Retina (tissue), 1 donor: Measurements from ENCODE around the gene GIPC1.

Source experiments
- DNase-seq: peaks from one replicate; pipeline ENCODE4 v3.0.0-alpha.2; 2016

The GIPC1 gene

GRCh38 chr19:14494411-14494810, 1.5 kb downstream of the GIPC1 start:
- DNase-seq = no peak

DNA sequence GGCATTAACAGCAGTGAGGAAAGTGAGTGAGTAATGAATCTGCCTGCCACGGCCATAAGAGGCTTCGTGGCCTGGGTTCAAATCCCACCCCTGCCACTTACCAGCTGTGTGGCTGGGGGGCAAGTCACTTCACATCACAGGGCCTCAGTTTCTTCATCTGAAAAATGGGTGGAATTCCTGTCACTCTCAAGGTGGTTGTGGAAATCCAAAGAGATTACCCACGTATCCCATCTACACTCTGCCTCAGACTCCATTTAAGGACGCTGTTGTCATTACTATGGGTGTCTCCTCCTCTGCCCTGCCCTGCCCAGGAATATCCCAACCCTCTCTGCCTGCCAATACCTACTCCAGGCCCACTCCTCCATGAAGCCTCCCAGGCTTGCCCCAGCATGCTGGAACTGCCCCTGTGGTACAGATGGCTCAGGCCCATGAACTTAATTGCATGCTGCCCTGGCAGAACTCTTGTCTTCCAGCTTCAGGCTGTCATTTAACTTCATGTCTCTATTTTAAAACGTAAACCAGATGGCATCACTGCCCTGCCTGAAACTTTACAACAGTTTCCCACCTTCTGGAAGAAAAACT, 3.1 kb downstream of the GIPC1 start:
- DNase-seq = no peak

- DNase-seq = no peak
Measured at GRCh38 chr19:14487370-14488125, 8.4 kb downstream of the GIPC1 start.

GRCh38 chr19:14482172-14482941, 13.6 kb downstream of the GIPC1 start:
- no peak for DNase-seq

DNA sequence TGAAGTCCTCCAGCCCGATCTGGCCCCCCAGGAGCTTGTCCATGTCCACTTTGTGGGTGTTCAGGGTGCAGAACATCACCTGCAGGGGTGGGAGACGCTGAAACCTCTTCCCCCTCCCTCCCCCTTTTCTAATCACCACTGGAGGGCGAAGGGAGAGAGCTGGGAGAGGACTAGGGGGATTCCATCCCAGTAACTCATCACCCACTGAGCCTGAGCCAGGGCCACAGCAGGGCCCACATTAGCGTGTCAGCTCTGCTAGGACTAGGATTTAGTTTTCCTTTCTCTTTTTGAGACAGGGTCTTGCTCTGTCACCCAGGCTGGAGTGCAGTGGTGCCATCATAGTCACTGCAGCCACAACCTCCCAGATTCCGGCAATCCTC, 15.2 kb downstream of the GIPC1 start:
- DNase-seq = no peak

- peak; percentile 84 for DNase-seq
Measured at GRCh38 chr19:14479975-14480699, 15.8 kb downstream of the GIPC1 start.

DNA sequence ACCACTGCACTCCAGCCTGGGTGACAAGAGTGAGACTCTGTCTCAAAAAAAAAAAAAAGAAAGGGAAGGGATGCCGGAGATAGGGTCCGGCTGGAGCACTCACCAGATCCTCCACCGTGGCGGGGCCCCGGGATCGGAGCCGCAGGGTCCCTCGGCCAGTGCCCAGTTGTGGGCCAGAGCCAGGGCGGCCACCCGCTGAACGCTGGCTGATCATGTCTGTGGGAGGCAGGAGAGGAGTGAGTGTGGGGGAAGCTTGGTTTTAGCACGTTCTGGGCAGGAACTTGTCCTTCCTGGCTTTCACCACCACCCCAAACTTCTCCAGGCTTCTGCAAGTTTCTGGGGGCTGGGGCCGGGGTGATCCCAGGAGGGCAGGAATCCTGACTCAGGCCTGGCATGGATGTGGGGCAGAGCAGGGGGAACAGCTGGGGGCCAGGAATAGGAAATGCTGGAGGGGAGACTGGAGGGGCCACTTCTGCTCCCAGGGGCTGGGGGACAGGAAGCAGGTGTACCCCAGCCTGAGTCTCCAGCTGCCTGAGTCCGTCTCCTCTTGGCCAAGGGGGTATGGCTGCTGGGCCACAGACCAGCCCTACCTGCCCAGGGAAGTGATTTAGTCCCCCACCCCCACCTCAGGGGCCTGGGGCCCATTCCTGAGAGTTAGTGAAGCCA, 16.5 kb downstream of the GIPC1 start:
- DNase-seq = no peak

DNA sequence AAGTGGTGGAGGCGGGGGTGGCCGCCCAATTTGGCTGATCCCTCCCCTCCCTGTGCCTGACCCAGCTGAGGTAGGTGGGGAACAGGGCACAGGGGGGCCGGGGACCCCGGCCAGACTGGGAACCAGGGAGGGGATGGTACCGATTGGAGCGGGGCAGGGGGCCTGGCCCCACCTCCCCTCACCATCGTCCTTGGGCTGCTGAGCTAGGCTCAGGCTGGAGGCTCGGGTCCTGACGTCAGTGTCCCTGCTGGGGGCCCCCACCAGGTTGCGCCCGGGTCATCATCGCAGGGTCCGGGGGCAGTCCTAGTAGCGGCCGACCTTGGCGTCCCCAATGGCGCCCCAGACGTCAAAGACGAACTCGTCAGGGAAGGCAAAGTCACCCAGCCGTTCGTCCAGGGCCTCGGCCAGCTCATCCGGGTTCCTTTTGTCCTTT, 17.8 kb downstream of the GIPC1 start:
- no peak for DNase-seq

- DNase-seq = no peak
Measured at GRCh38 chr19:14477418-14478112, 18.4 kb downstream of the GIPC1 start.

DNA sequence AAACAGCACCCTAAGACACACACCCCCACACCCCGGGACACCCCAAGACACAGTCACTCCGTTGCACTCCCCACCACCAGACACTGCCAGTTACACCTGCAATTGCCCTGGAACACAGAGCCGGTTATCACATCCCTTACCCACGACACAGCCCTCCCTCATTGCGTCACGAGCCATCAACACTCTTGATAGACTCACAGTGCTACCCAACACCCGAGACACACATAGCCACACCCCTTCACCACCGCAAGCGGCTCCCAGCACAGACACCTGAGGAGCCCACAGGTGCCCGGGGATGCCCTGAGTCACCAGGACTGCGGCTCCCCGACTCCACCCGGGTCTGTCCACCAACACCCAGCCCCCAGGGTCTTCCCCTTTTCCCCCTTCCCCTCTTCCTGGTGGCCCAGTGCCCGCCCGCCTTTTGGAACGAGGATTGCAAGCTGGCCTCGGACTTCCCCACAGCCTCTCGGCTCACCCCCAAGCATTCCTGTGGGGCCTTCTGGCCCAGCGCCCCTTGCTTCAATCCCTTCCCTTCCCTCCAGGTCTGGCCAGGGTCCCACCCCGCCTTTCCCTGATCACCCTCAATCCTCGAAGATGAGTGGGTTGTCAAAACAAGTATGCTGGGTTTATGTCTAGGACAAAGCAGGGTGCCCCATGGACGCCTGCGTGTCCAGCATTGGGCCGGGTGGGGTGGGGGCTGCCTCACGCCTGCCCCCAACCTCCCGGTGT, 19.1 kb downstream of the GIPC1 start:
- no peak for DNase-seq

GRCh38 chr19:14476327-14476672, 19.6 kb downstream of the GIPC1 start:
- no peak for DNase-seq

GRCh38 chr19:14475251-14476073, 20.5 kb downstream of the GIPC1 start, which contains the start of gene PTGER1:
Gene PTGER1, minus strand, starts transcription at chr19:14475354. Its CDS starts 1,034 bp downstream, at chr19:14474320.
- peak; percentile 58 for DNase-seq

DNA sequence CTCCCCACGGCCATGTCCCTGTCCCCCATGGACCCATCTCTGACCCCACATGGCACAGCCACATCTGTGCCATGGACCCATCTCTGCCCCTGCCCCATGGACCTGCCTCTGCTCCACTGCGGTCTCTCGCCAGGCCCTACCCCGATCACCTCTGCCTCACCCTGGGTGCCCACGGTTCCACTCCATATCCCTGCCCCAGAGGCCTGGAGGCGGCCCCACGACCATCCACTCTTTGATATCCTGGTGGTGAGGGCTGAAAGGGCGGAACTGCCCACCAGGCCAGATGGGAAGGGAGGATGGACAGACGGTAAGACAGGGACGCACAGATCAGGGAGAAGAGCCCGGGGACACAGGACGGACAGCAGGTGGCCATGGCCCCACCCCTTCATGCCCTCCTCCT, 21.1 kb downstream of the GIPC1 start:
- DNase-seq = no peak

- peak; percentile 60 for DNase-seq
Measured at GRCh38 chr19:14473978-14474578, 21.8 kb downstream of the GIPC1 start.

DNA sequence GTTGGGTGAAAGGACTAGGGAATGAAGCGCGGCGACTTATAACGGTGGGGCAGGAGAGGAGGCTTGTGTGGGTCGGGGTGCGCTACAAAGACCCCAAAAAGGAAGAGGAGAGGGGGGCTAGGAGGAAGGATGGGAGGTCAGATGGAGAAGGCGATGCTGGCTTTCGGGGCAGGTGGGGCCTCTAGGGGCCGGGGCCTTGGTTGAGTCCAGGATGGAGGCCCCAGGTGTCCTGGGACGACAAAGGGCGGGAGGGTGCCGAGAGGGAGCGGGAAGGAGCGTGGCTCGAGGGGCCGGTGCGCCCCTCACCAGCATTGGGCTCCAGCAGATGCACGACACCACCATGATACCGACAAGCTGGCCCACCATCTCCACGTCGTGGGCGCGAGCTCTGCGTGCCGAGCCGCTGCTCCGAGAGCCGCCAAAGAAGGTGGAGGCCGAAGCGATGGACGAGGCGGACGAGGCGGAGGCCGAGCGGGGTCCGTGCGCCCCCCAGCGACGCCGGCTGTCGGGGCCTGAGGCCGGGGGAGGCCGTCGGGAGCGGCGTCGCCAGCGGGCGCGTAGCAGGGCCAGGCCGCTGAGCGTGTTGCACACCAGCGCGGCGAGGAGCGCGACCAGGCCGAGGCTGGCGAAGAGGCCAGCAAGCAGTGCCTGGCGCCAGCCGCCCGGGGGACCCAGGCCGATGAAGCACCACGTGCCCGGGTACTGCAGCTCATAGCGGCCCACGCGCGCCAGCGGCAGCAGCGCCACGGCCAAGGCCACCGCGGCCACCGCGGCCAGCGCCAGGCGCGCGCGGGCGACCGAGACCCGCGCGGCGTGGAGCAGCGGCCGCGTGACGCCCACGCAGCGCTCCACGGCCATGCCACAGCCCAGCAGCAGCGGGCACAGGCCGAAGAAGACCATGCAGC, 22.6 kb downstream of the GIPC1 start:
- DNase-seq = peak; percentile 49

DNA sequence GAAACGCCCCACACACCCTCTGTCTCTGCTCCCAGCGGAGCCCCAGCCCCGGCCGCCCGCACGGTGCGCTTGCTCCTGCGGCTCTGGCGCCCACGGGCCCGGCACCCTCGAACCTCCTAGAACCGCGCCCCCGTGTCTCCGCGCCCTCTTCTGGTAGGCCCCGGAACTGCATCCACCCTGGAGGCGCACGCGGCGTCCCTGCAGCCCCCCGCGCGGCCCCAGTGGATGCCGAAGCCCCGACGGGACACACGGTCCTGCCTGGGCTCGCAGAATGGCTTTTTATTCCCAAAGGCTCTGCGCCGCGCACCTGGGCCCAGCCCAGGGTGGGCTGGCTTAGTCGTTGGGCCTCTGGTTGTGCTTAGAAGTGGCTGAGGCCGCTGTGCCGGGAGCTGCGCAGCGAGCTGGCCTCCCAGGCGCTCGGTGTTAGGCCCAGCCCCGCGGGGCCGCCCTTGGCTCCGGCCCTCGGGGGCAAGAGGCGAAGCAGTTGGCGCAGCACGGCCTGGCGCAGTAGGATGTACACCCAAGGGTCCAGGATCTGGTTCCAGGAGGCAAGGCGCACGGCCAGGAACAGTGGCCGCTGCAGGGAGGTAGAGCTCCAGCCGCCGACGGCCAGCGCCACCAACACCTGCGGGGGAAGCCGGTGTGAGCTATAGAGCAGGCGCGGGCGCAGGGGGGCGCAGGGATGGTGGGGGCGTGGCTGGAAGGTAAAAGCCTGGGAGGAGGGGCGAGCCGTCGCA, 23.6 kb downstream of the GIPC1 start:
- DNase-seq = peak; percentile 92

DNA sequence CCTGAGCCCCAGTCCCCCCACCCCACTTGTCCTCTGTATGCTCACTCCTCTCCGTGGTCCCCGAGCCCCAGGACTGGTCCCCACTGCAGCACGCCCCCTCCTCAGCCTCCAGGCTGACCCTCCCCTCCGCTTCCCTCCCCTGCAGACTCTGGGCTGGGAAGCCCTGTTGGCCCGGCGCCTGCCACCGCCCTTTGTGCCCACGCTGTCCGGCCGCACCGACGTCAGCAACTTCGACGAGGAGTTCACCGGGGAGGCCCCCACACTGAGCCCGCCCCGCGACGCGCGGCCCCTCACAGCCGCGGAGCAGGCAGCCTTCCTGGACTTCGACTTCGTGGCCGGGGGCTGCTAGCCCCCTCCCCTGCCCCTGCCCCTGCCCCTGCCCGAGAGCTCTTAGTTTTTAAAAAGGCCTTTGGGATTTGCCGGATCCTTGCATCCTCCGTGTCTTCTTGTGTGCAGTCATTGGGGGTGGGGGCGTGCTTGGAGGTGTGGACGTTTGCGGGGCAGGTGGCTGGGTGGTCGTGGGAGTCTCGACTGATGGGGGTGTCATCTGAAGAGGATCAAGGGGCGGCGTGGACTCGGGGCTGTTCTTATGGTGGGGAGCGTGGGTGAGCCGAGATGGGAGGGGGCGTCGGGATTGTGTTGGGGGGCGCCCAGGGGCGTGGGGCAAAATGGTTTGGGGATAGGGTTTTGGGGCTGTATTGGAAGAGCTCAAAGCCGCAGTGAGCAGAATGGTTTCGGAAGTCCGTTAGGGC, 24.3 kb downstream of the GIPC1 start:
- DNase-seq = no peak
